OCI-LY1 (cell line): ENCODE measurements around the gene RCAN2.

ENCODE experiments used
- H2AFZ ChIP-seq: fragments of 200-600 bp; sonication (generic), shearing (Covaris generic); 2 replicates; pipeline ENCODE4 v1.6.0; 2014; ENCODE audit warnings: antibody characterized with exemption, mild to moderate bottlenecking, low read length
- H3F3A ChIP-seq: fragments of 200-600 bp; sonication (generic), shearing (Covaris generic); 2 replicates; pipeline ENCODE4 v1.6.0; 2014; ENCODE audit warnings: mild to moderate bottlenecking, antibody characterized with exemption, low read length, moderate library complexity; ENCODE audit not compliant: insufficient read depth
- H3K27ac ChIP-seq: fragments of 200-600 bp; sonication (generic); 2 replicates; pipeline ENCODE4 v1.5.1; 2014; ENCODE audit warnings: low read length, mixed run types, mild to moderate bottlenecking, low read depth; ENCODE audit not compliant: poor library complexity, severe bottlenecking
- H3K27me3 ChIP-seq: fragments of 200-600 bp; sonication (generic); 2 replicates; pipeline ENCODE4 v1.6.0; 2014; ENCODE audit warnings: antibody characterized with exemption, mild to moderate bottlenecking, low read length, moderate library complexity; ENCODE audit not compliant: insufficient read depth
- H3K36me3 ChIP-seq: fragments of 200-600 bp; sonication (generic); 2 replicates; pipeline ENCODE4 v1.6.1; 2014; ENCODE audit warnings: mild to moderate bottlenecking, antibody characterized with exemption, low read length, moderate library complexity, mixed read lengths; ENCODE audit not compliant: insufficient read depth
- H3K4me1 ChIP-seq: fragments of 200-600 bp; sonication (generic); 2 replicates; pipeline ENCODE4 v1.5.1; 2014; ENCODE audit warnings: mild to moderate bottlenecking, low read length, moderate library complexity; ENCODE audit not compliant: insufficient read depth, severe bottlenecking
- H3K4me2 ChIP-seq: fragments of 200-600 bp; sonication (generic), shearing (Covaris generic); 2 replicates; pipeline ENCODE4 v1.6.1; 2014; ENCODE audit warnings: low read length
- H3K4me3 ChIP-seq: fragments of 200-600 bp; sonication (generic); 2 replicates; pipeline ENCODE4 v1.5.1; 2014; ENCODE audit warnings: low read length, low read depth, mild to moderate bottlenecking, mixed read lengths; ENCODE audit not compliant: poor library complexity, severe bottlenecking
- H3K79me2 ChIP-seq: fragments of 200-600 bp; shearing (Covaris generic); 2 replicates; pipeline ENCODE4 v1.6.1; 2016; ENCODE audit warnings: mixed run types, low read length, mixed read lengths; ENCODE audit not compliant: insufficient read depth
- H3K9ac ChIP-seq: fragments of 200-600 bp; sonication (generic), shearing (Covaris generic); 2 replicates; pipeline ENCODE4 v1.6.1; 2014; ENCODE audit warnings: mild to moderate bottlenecking, low read length, mixed read lengths
- H3K9me2 ChIP-seq: fragments of 200-600 bp; sonication (generic), shearing (Covaris generic); 2 replicates; pipeline ENCODE4 v1.6.1; 2014; ENCODE audit warnings: low read depth, mild to moderate bottlenecking, low read length, mixed read lengths
- H3K9me3 ChIP-seq: fragments of 200-600 bp; shearing (Covaris generic); 2 replicates; pipeline ENCODE4 v1.6.1; 2014; ENCODE audit warnings: low read length, mixed read lengths
- H4K20me1 ChIP-seq: fragments of 200-600 bp; sonication (generic), shearing (Covaris generic); 2 replicates; pipeline ENCODE4 v1.6.0; 2016; ENCODE audit warnings: mild to moderate bottlenecking, low read length; ENCODE audit not compliant: insufficient read depth
- CTCF ChIP-seq: fragments of 200-600 bp; sonication (generic), shearing (Covaris generic); IDR thresholded peaks from 2 replicates; pipeline ENCODE4 v1.5.1; 2017; ENCODE audit warnings: mild to moderate bottlenecking, antibody characterized with exemption, low read length, moderate library complexity, mixed read lengths
- EZH2 ChIP-seq: fragments of 200-600 bp; sonication (generic), shearing (Covaris generic); IDR thresholded peaks from 2 replicates; pipeline ENCODE4 v1.8.0; 2017; ENCODE audit warnings: borderline replicate concordance, mixed run types, mild to moderate bottlenecking, antibody characterized with exemption, low read length, moderate library complexity, mixed read lengths

Gene RCAN2

GRCh38 chr6:46395530-46395929, 95.7 kb downstream of the RCAN2 start:
- Histone ChIP-seq H3K9me2 (no peaks in the 10 kb centered on the region), H2AFZ (no peak overlapping the region), H3K79me2 (no peaks in the 10 kb centered on the region), H3K4me3 (no peak overlapping the region), H3K36me3 (no peaks in the 10 kb centered on the region), H3K27ac (no peak overlapping the region), H3K9me3 (no peaks in the 10 kb centered on the region), H3K9ac (no peak overlapping the region), H3K4me1 (no peaks in the 10 kb centered on the region), H4K20me1 (no peaks in the 10 kb centered on the region), H3F3A (no peaks in the 10 kb centered on the region), H3K4me2 (no peak overlapping the region), H3K27me3 (no peaks in the 10 kb centered on the region)
- TF ChIP-seq EZH2 (no peak), CTCF (no peak)

- no peaks in the 10 kb centered on the region for H3K79me2 ChIP-seq
- no peaks in the 10 kb centered on the region for H3K9me3 ChIP-seq
- H3K9ac ChIP-seq = no peak overlapping the region
- TF ChIP-seq CTCF (no peak), EZH2 (no peak)
- no peaks in the 10 kb centered on the region for H3F3A ChIP-seq
- H3K9me2 ChIP-seq = no peaks in the 10 kb centered on the region
- H3K4me2 ChIP-seq = no peak overlapping the region
- H3K27ac ChIP-seq = no peak overlapping the region
- no peaks in the 10 kb centered on the region for H3K4me1 ChIP-seq
- no peak overlapping the region for H3K4me3 ChIP-seq
- H3K36me3 ChIP-seq = no peaks in the 10 kb centered on the region
- no peaks in the 10 kb centered on the region for H3K27me3 ChIP-seq
- H2AFZ ChIP-seq = no peak overlapping the region
- no peaks in the 10 kb centered on the region for H4K20me1 ChIP-seq
Observed at GRCh38 chr6:46393940-46394337, 97.3 kb downstream of the RCAN2 start.

- Histone ChIP-seq H3K4me2 (no peak overlapping the region), H3K9ac (no peak overlapping the region), H3K4me1 (no peaks in the 10 kb centered on the region), H4K20me1 (no peaks in the 10 kb centered on the region), H3F3A (no peaks in the 10 kb centered on the region), H3K27ac (no peak overlapping the region), H3K9me3 (no peaks in the 10 kb centered on the region), H3K36me3 (no peaks in the 10 kb centered on the region), H3K9me2 (no peaks in the 10 kb centered on the region), H3K4me3 (no peak overlapping the region), H2AFZ (no peak overlapping the region), H3K79me2 (no peaks in the 10 kb centered on the region), H3K27me3 (no peaks in the 10 kb centered on the region)
- TF ChIP-seq EZH2 (no peak), CTCF (no peak)
Observed at GRCh38 chr6:46393161-46393939, 97.9 kb downstream of the RCAN2 start.
